Peyer's patch (tissue), 4 donors: ENCODE data around the gene GALC.

Experiments
- POLR2A ChIP-seq, 2 donors: fragments of 450-650 bp; IDR thresholded peaks; one replicate each; pipeline ENCODE4 v1.5.1; 2017; ENCODE audit warnings: antibody characterized with exemption in 2 of 2, mild to moderate bottlenecking in 2 of 2, moderate library complexity in 2 of 2
- TF ChIP-seq, protein P1 (sequence below), 6 experiments: fragments of 450-650 bp in 4 of 6; fragments of 200-600 bp in 2 of 6; sonication (generic) in 1 of 6; IDR thresholded peaks; one replicate each; pipeline ENCODE4 v1.5.1; 2017 to 2019; ENCODE audit warnings: antibody characterized with exemption in 6 of 6, mild to moderate bottlenecking in 3 of 6, moderate library complexity in 1 of 6

DNA sequence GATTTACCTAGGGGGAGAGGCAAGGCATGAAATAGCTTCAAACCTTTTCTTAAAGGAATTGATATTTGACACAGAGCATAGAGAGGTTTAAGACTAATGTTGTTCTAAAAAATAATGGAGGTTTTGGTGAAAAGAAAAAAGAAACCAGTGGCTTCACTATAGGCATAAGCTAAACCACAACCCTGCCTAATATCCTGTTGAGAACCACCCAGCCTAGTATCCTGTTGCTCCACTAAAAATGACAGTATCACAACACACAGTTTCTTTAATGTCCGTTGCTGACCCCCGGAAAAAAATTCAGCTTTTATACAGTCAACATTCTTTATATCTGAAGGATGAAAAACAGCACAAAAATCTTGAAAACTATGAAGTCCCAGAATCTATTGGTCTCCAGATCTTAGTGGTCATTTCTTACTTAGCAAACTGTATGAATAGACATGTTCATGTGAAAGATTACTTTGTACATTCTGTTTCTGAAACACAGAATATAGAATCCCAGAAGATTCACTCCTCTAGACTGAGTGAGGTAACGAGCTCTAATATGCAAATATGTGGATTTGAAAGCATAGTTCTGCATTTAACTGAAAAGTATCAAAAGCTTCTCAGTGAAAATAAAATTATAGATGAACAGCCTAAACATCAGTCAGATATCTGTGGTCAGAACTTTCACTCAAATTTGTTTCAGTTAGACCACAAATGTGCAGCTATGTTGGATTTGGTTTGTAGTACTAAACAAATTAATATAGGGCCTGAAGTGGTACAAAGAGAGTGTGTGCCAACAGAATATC lies 40.5 kb downstream of the GALC start:
- TF ChIP-seq, protein P1, sequence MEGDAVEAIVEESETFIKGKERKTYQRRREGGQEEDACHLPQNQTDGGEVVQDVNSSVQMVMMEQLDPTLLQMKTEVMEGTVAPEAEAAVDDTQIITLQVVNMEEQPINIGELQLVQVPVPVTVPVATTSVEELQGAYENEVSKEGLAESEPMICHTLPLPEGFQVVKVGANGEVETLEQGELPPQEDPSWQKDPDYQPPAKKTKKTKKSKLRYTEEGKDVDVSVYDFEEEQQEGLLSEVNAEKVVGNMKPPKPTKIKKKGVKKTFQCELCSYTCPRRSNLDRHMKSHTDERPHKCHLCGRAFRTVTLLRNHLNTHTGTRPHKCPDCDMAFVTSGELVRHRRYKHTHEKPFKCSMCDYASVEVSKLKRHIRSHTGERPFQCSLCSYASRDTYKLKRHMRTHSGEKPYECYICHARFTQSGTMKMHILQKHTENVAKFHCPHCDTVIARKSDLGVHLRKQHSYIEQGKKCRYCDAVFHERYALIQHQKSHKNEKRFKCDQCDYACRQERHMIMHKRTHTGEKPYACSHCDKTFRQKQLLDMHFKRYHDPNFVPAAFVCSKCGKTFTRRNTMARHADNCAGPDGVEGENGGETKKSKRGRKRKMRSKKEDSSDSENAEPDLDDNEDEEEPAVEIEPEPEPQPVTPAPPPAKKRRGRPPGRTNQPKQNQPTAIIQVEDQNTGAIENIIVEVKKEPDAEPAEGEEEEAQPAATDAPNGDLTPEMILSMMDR (IDR thresholded peaks at IDR 0.05) = no peak
- no peak for TF ChIP-seq POLR2A (IDR thresholded peaks at IDR 0.05)
